Measurements from ENCODE around the gene MAP3K12.

Gene MAP3K12

GRCh38 chr12:53493610-53494391 lies 5.5 kb downstream of the MAP3K12 start:
- DNase-seq (ENCODE audit: low spot score), result no peak
- H3K27ac ChIP-seq (ENCODE audit: poor library complexity, severe bottlenecking), result peak overlapping the region; percentile 51
- H3K36me3 ChIP-seq (ENCODE audit: low read depth), result no peaks in the 10 kb centered on the region

GRCh38 chr12:53492830-53493609 lies 6.2 kb downstream of the MAP3K12 start:
- H3K27ac ChIP-seq (ENCODE audit: poor library complexity, severe bottlenecking), result peak overlapping the region; percentile 51
- H3K4me1 ChIP-seq (ENCODE audit: insufficient read depth, poor library complexity, severe bottlenecking), result peaks cover 4% of the 10 kb centered on the region
- DNase-seq (ENCODE audit: low spot score), result peak; percentile 89
- peak; percentile 49 for TF ChIP-seq CTCF (IDR thresholded peaks at IDR 0.05; ENCODE audit: poor library complexity, severe bottlenecking)
- peaks cover 3% of the 10 kb centered on the region; the same call in 1 of the 2 replicates for H3K36me3 ChIP-seq (ENCODE audit: low read depth)
- H3K4me3 ChIP-seq (ENCODE audit: severe bottlenecking), result peak overlapping the region; percentile 45
- H3K9me3 ChIP-seq (ENCODE audit: severe bottlenecking), result no peaks in the 10 kb centered on the region
- H3K27me3 ChIP-seq (ENCODE audit: insufficient read depth, poor library complexity, severe bottlenecking), result no peaks in the 10 kb centered on the region
- peak; percentile 81 for ATAC-seq (ENCODE audit: low read depth)

More at GRCh38 chr12:53493610-53494391, 5.5 kb downstream of the MAP3K12 start:
- ATAC-seq (ENCODE audit: low read depth), result no peak
- Histone ChIP-seq H3K27me3 (ENCODE audit: insufficient read depth, poor library complexity, severe bottlenecking) (no peaks in the 10 kb centered on the region), H3K9me3 (ENCODE audit: severe bottlenecking) (no peaks in the 10 kb centered on the region), H3K4me3 (ENCODE audit: severe bottlenecking) (peak overlapping the region; percentile 45), H3K4me1 (ENCODE audit: insufficient read depth, poor library complexity, severe bottlenecking) (peaks cover 7% of the 10 kb centered on the region)
- no peak for TF ChIP-seq CTCF (IDR thresholded peaks at IDR 0.05; ENCODE audit: poor library complexity, severe bottlenecking)

- H3K4me3 ChIP-seq (ENCODE audit: severe bottlenecking), result no peak overlapping the region
- peaks cover 4% of the 10 kb centered on the region for H3K4me1 ChIP-seq (ENCODE audit: insufficient read depth, poor library complexity, severe bottlenecking)
- ATAC-seq (ENCODE audit: low read depth) (no peak), DNase-seq (ENCODE audit: low spot score) (no peak)
- no peaks in the 10 kb centered on the region for H3K27me3 ChIP-seq (ENCODE audit: insufficient read depth, poor library complexity, severe bottlenecking)
- no peak for TF ChIP-seq CTCF (IDR thresholded peaks at IDR 0.05; ENCODE audit: poor library complexity, severe bottlenecking)
- H3K9me3 ChIP-seq (ENCODE audit: severe bottlenecking), result no peaks in the 10 kb centered on the region
- H3K36me3 ChIP-seq (ENCODE audit: low read depth), result peaks cover 6% of the 10 kb centered on the region; the same call in 1 of the 2 replicates
- peak overlapping the region; percentile 51 for H3K27ac ChIP-seq (ENCODE audit: poor library complexity, severe bottlenecking)
These were observed 7.1 kb downstream of the MAP3K12 start for GRCh38 chr12:53492188-53492587.

- no peak for ATAC-seq (ENCODE audit: low read depth)
- DNase-seq (ENCODE audit: low spot score), result no peak
- TF ChIP-seq CTCF (IDR thresholded peaks at IDR 0.05; ENCODE audit: poor library complexity, severe bottlenecking), result no peak
These were observed 9.9 kb downstream of the MAP3K12 start for GRCh38 chr12:53489242-53489864.

More at GRCh38 chr12:53489242-53489864, 9.9 kb downstream of the MAP3K12 start:
- no peaks in the 10 kb centered on the region for H3K9me3 ChIP-seq (ENCODE audit: severe bottlenecking)
- H3K27ac ChIP-seq (ENCODE audit: poor library complexity, severe bottlenecking), result no peak overlapping the region
- H3K4me1 ChIP-seq (ENCODE audit: insufficient read depth, poor library complexity, severe bottlenecking), result peaks cover 4% of the 10 kb centered on the region
- H3K4me3 ChIP-seq (ENCODE audit: severe bottlenecking), result no peak overlapping the region
- H3K36me3 ChIP-seq (ENCODE audit: low read depth), result peaks cover 28% of the 10 kb centered on the region
- no peaks in the 10 kb centered on the region for H3K27me3 ChIP-seq (ENCODE audit: insufficient read depth, poor library complexity, severe bottlenecking)

Measured in RWPE2 (cell line).